ENCODE measurements around the gene TOM1L2.

TOM1L2 gene

DNA sequence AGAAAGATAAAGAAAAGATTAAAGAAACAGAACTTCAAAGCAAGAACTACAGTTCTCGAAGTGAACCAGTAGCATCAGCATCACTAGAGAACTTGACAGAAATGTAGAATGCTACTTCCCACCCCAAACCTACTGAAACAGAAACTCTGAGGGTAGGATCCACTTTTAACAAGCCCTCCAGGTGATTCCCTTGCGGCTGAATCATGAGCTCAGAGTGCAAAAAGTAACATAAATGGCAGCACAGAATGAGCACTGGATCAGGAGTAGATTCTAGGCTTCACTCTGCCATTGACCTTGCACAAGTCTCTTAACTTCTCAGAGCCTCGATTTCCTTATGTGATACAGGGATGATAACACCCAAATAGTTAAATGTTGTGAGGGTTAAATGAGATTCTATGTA lies 5.8 kb downstream of the TOM1L2 start:
- Histone ChIP-seq H3K4me2 (ENCODE audit: low read length) (no peak overlapping the region), H3K23ac (ENCODE audit: low read length) (no peak overlapping the region), H4K8ac (ENCODE audit: low read depth, low read length) (no peak overlapping the region), H2AK5ac (ENCODE audit: low read length) (no peak overlapping the region), H2BK5ac (ENCODE audit: low read length) (no peak overlapping the region), H2BK120ac (ENCODE audit: low read depth, low read length) (no peak overlapping the region), H3K79me1 (ENCODE audit: low read length) (no peaks in the 10 kb centered on the region), H3K56ac (ENCODE audit: low read length) (no peak overlapping the region), H3K79me2 (ENCODE audit: control insufficient read depth, insufficient read depth, low read length) (no peaks in the 10 kb centered on the region), H2BK15ac (replicated peaks; ENCODE audit: low read depth) (no peak overlapping the region), H3K9ac (ENCODE audit: low read length) (no peak overlapping the region), H3K4me3 (ENCODE audit: low read length) (no peak overlapping the region), H3K36me3 (ENCODE audit: control insufficient read depth, insufficient read depth, low read length) (no peaks in the 10 kb centered on the region), H3K27me3 (ENCODE audit: insufficient read depth, low read length, poor library complexity) (no peaks in the 10 kb centered on the region), H3K18ac (ENCODE audit: low read length) (no peak overlapping the region), H3K4me1 (ENCODE audit: control insufficient read depth, low read depth, low read length) (peaks cover 2% of the 10 kb centered on the region), H3K27ac (ENCODE audit: low read depth, low read length) (no peak overlapping the region), H3K4ac (ENCODE audit: low read depth, low read length) (no peak overlapping the region), H4K5ac (ENCODE audit: low read length) (no peak overlapping the region)
- DNase-seq, result no peak
- WGBS (ENCODE audit: extremely low coverage, insufficient coverage, low lambda C conversion rate), result no CpG with 5 or more reads among the region's 3 CpGs

DNA sequence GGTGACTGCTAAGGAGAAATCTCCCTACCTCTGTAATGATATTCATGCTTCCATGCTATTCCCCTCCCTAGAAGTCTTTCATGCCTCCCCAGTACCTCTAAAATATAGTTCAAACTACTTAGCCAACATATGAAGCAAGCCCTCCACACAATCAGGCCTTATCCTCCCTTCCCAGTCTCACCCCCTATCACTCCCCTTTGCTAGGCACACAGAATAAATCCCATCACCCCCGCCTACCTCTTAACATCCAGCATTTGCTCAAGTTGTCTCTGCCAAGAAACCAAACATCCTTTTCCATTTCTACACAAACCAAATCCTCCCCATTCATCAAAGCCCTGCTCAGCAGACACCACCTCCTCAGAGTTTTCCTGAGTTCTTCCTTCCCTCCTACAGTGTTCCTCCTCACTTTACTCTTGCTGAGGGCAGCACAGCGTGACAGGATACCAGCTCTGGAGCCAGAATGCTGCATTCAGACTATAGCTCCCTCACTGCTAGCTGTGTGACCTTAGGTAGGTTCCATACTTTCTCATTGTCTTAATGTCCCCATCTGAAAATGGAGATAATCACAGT lies 7.0 kb downstream of the TOM1L2 start:
- H3K4me1 ChIP-seq (ENCODE audit: control insufficient read depth, low read depth, low read length), result no peaks in the 10 kb centered on the region
- H3K23ac ChIP-seq (ENCODE audit: low read length), result no peak overlapping the region
- no peaks in the 10 kb centered on the region for H3K27me3 ChIP-seq (ENCODE audit: insufficient read depth, low read length, poor library complexity)
- no peak overlapping the region for H4K5ac ChIP-seq (ENCODE audit: low read length)
- no peaks in the 10 kb centered on the region for H3K36me3 ChIP-seq (ENCODE audit: control insufficient read depth, insufficient read depth, low read length)
- H3K9ac ChIP-seq (ENCODE audit: low read length), result no peak overlapping the region
- no peak overlapping the region for H3K27ac ChIP-seq (ENCODE audit: low read depth, low read length)
- H2BK5ac ChIP-seq (ENCODE audit: low read length), result no peak overlapping the region
- no peak overlapping the region for H4K8ac ChIP-seq (ENCODE audit: low read depth, low read length)
- no peak overlapping the region for H3K4me2 ChIP-seq (ENCODE audit: low read length)
- H2BK15ac ChIP-seq (replicated peaks; ENCODE audit: low read depth), result no peak overlapping the region
- no peak overlapping the region for H3K56ac ChIP-seq (ENCODE audit: low read length)
- no peak overlapping the region for H2BK120ac ChIP-seq (ENCODE audit: low read depth, low read length)
- DNase-seq, result no peak
- no CpG with 5 or more reads among the region's 2 CpGs for WGBS (ENCODE audit: extremely low coverage, insufficient coverage, low lambda C conversion rate)
- H3K18ac ChIP-seq (ENCODE audit: low read length), result no peak overlapping the region
- H3K4me3 ChIP-seq (ENCODE audit: low read length), result no peak overlapping the region
- no peak overlapping the region for H2AK5ac ChIP-seq (ENCODE audit: low read length)
- no peak overlapping the region for H3K4ac ChIP-seq (ENCODE audit: low read depth, low read length)
- H3K79me2 ChIP-seq (ENCODE audit: control insufficient read depth, insufficient read depth, low read length), result no peaks in the 10 kb centered on the region
- no peaks in the 10 kb centered on the region for H3K79me1 ChIP-seq (ENCODE audit: low read length)

DNA sequence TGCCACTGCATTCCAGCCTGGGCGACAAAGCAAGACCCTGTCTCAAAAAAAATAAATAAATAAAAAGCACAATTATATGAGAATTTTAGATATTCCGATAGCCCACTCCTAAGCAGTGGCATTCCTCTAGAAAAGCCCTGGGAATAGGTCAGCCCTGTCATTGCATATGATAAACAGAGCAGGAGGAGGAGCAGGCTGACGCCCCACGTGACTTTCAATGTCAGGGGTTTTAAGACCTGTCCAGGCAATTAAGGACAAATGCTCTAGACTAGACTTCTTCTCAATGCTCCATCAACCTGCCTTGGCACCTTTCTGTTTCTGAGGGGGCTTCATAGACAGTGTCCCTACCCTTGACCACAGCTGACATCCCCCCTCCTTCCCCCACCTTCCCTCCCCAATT lies 7.5 kb downstream of the TOM1L2 start:
- no peak overlapping the region for H2BK120ac ChIP-seq (ENCODE audit: low read depth, low read length)
- H3K4me3 ChIP-seq (ENCODE audit: low read length), result no peak overlapping the region
- no peaks in the 10 kb centered on the region for H3K27me3 ChIP-seq (ENCODE audit: insufficient read depth, low read length, poor library complexity)
- no peak overlapping the region for H3K23ac ChIP-seq (ENCODE audit: low read length)
- no peak overlapping the region for H2BK15ac ChIP-seq (replicated peaks; ENCODE audit: low read depth)
- WGBS (ENCODE audit: extremely low coverage, insufficient coverage, low lambda C conversion rate), result no CpG with 5 or more reads among the region's 4 CpGs
- no peak overlapping the region for H3K4ac ChIP-seq (ENCODE audit: low read depth, low read length)
- no peak overlapping the region for H3K4me2 ChIP-seq (ENCODE audit: low read length)
- no peaks in the 10 kb centered on the region for H3K79me1 ChIP-seq (ENCODE audit: low read length)
- no peak overlapping the region for H3K9ac ChIP-seq (ENCODE audit: low read length)
- H2AK5ac ChIP-seq (ENCODE audit: low read length), result no peak overlapping the region
- H4K5ac ChIP-seq (ENCODE audit: low read length), result no peak overlapping the region
- no peak overlapping the region for H2BK5ac ChIP-seq (ENCODE audit: low read length)
- no peaks in the 10 kb centered on the region for H3K36me3 ChIP-seq (ENCODE audit: control insufficient read depth, insufficient read depth, low read length)
- DNase-seq, result no peak
- no peaks in the 10 kb centered on the region for H3K79me2 ChIP-seq (ENCODE audit: control insufficient read depth, insufficient read depth, low read length)
- H4K8ac ChIP-seq (ENCODE audit: low read depth, low read length), result no peak overlapping the region
- no peak overlapping the region for H3K27ac ChIP-seq (ENCODE audit: low read depth, low read length)
- H3K4me1 ChIP-seq (ENCODE audit: control insufficient read depth, low read depth, low read length), result no peaks in the 10 kb centered on the region
- no peak overlapping the region for H3K18ac ChIP-seq (ENCODE audit: low read length)
- H3K56ac ChIP-seq (ENCODE audit: low read length), result no peak overlapping the region

DNA sequence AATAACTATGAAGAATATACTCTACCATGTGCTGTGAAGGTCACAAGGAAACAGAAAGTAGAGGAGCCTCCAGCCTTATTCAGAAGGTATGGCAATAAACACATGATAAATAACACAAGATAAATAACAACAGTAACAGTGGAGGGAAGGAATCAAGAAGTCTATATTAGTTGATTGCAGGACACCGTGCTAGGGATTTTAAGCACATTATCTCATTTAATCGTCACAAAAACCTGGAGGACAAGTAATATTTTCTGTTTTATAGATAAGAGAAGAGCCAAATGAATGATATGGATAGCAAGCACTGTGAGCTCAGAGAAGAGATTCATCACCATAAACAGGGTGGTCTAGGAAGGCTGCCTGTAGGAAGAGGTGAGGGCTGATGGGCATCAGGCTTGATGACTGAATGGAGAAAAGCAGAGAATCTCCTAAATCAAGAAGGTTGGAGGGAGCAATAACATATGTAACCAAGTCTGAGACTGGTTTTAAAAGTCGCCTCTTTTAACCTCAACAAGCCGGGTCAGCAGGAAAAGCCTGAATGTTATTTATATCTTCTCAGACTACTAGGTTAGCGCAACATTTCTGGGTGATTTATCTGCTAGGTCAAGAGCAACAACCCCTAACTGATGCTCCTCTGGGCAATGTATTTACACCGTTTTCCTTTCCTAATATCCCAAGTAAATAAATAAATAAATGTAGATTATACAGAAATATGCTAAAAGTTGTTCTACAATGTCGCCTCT lies 8.3 kb downstream of the TOM1L2 start:
- Histone ChIP-seq H3K79me1 (ENCODE audit: low read length) (peaks cover 1% of the 10 kb centered on the region), H3K4me3 (ENCODE audit: low read length) (no peak overlapping the region), H3K79me2 (ENCODE audit: control insufficient read depth, insufficient read depth, low read length) (no peaks in the 10 kb centered on the region), H4K8ac (ENCODE audit: low read depth, low read length) (no peak overlapping the region), H3K4me2 (ENCODE audit: low read length) (no peak overlapping the region), H2BK15ac (replicated peaks; ENCODE audit: low read depth) (no peak overlapping the region), H3K36me3 (ENCODE audit: control insufficient read depth, insufficient read depth, low read length) (no peaks in the 10 kb centered on the region), H2BK120ac (ENCODE audit: low read depth, low read length) (no peak overlapping the region), H3K4me1 (ENCODE audit: control insufficient read depth, low read depth, low read length) (peaks cover 2% of the 10 kb centered on the region), H3K27me3 (ENCODE audit: insufficient read depth, low read length, poor library complexity) (no peaks in the 10 kb centered on the region), H2BK5ac (ENCODE audit: low read length) (no peak overlapping the region), H3K27ac (ENCODE audit: low read depth, low read length) (no peak overlapping the region), H3K4ac (ENCODE audit: low read depth, low read length) (no peak overlapping the region), H3K56ac (ENCODE audit: low read length) (no peak overlapping the region), H4K5ac (ENCODE audit: low read length) (no peak overlapping the region), H3K9ac (ENCODE audit: low read length) (no peak overlapping the region), H3K18ac (ENCODE audit: low read length) (no peak overlapping the region), H2AK5ac (ENCODE audit: low read length) (no peak overlapping the region), H3K23ac (ENCODE audit: low read length) (no peak overlapping the region)
- WGBS (ENCODE audit: extremely low coverage, insufficient coverage, low lambda C conversion rate), result no CpG with 5 or more reads among the region's 7 CpGs
- no peak for DNase-seq

DNA sequence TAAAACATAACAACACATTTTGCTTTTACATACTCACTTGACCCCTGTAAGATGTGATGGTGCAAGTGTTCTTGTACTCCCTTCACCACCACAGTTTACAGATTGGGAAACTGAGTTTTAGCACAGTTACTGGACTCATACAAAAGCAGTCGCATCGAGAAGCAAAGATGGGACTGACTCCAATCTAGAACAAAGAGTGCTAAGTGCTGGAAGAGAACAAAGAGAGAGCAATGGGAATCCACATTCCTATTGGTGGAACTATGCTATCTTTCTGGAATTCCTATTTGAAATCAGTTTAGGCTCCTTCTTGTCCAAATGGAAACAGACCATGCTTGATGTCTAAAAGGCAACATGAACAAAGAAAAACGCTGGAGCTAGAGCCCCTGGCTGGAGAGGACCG lies 9.1 kb downstream of the TOM1L2 start:
- Histone ChIP-seq H2BK15ac (replicated peaks; ENCODE audit: low read depth) (no peak overlapping the region), H3K4me2 (ENCODE audit: low read length) (no peak overlapping the region), H3K27me3 (ENCODE audit: insufficient read depth, low read length, poor library complexity) (no peaks in the 10 kb centered on the region), H2BK120ac (ENCODE audit: low read depth, low read length) (no peak overlapping the region), H4K5ac (ENCODE audit: low read length) (no peak overlapping the region), H3K18ac (ENCODE audit: low read length) (no peak overlapping the region), H3K27ac (ENCODE audit: low read depth, low read length) (no peak overlapping the region), H3K56ac (ENCODE audit: low read length) (no peak overlapping the region), H2AK5ac (ENCODE audit: low read length) (no peak overlapping the region), H3K4me1 (ENCODE audit: control insufficient read depth, low read depth, low read length) (peaks cover 10% of the 10 kb centered on the region), H3K9ac (ENCODE audit: low read length) (no peak overlapping the region), H3K79me1 (ENCODE audit: low read length) (peaks cover 1% of the 10 kb centered on the region), H2BK5ac (ENCODE audit: low read length) (no peak overlapping the region), H3K23ac (ENCODE audit: low read length) (no peak overlapping the region), H3K4me3 (ENCODE audit: low read length) (no peak overlapping the region), H3K36me3 (ENCODE audit: control insufficient read depth, insufficient read depth, low read length) (no peaks in the 10 kb centered on the region), H4K8ac (ENCODE audit: low read depth, low read length) (no peak overlapping the region), H3K79me2 (ENCODE audit: control insufficient read depth, insufficient read depth, low read length) (no peaks in the 10 kb centered on the region), H3K4ac (ENCODE audit: low read depth, low read length) (no peak overlapping the region)
- no peak for DNase-seq
- no CpG with 5 or more reads among the region's 4 CpGs for WGBS (ENCODE audit: extremely low coverage, insufficient coverage, low lambda C conversion rate)
